NCI-H146 treated with DMSO at 0.1 percent for 48 hours (cell line): ENCODE measurements around the gene ERGIC3.

ENCODE experiments used
- DNase-seq: peaks from one replicate; lab custom pipeline; 2025; ENCODE audit not compliant: unreplicated experiment; lab: John Stamatoyannopoulos, UW

The ERGIC3 gene

GRCh38 chr20:35560541-35560940, 18.7 kb downstream of the ERGIC3 start:
- no peak for DNase-seq

- DNase-seq, result peak; percentile 11
Observed at GRCh38 chr20:35561268-35561667, 19.4 kb downstream of the ERGIC3 start.

- DNase-seq, result no peak
Observed at GRCh38 chr20:35561671-35562070, 19.8 kb downstream of the ERGIC3 start.

GRCh38 chr20:35562541-35563110, 20.7 kb downstream of the ERGIC3 start:
- DNase-seq, result no peak

DNA sequence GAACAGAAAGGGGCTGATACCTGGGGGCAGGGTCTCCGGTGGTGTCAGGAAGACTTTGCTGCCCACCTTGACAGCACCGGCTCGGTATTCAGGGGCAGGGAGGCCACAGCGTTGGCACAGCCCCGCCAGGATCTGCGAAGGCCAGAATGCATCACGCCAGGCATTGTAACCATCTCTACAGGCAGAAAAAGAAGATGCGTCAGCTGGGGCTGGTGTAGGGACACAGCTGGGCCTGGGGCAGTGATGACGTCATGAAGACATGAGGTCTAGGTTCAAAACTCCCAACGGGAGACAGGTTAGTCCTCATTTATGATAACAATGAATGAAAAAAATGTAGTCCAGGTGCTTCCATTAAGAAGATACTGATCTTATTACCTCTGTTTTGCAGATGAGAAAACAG, 22.0 kb downstream of the ERGIC3 start:
- DNase-seq, result no peak

DNA sequence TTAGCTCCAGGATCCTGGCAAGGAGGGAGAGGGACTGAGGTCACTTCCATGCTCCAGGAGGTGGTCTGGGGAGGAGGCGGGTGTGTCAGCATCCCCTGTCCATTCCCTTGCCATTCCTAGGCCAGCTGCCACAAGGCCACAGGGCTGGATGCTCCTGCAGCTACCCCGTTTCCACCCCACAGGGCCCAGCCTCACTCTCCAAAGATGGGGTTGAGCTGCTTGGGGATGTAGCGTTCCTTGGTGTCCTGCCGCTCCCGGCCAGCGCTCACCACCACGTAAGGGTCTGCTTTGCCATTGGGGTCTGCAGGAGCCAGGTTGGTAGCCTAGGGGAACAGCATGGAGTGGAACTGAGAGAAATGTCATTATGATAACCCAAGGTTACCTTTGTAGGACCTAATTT, 23.0 kb downstream of the ERGIC3 start:
- no peak for DNase-seq

DNA sequence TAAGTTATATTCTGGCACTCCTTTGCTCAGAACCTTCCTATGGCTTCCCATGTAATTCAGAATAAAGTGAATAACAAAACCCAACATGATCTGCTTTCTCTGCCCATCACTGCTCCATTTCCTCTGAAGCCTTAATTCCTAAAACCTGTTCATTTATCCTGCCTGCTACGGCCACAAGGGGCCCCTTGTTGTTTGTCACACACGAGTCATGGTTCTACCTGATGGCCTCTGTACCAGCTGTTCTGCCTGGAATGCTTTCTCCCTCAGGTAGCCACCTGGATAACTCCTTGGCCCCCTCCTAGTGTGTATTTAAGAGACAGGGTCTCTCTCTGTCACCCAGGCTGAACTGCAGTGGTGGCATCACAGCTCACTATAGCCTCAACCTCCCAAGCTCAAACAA, 26.8 kb downstream of the ERGIC3 start:
- peak; percentile 44 for DNase-seq

DNA sequence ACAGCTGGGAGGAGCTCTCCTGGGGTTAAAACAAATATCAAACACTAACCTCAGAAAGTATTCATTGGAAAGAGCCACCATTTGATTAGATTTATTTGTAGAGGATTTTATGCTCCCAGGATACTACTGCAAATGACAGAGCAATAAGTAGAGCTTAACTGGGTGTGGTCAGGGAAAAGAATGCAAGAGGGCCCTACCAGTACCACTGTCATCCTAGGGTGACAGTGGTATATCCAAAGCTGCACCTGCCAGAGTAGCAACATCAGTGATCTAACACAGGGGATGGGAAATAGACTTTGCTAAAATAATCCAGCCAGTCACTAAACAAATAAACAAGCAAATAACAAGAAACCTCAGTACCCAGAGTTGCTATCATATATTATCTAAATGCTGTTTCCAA, 29.7 kb downstream of the ERGIC3 start:
- DNase-seq, result no peak

GRCh38 chr20:35572838-35573237, 31.0 kb downstream of the ERGIC3 start:
- DNase-seq, result no peak

DNA sequence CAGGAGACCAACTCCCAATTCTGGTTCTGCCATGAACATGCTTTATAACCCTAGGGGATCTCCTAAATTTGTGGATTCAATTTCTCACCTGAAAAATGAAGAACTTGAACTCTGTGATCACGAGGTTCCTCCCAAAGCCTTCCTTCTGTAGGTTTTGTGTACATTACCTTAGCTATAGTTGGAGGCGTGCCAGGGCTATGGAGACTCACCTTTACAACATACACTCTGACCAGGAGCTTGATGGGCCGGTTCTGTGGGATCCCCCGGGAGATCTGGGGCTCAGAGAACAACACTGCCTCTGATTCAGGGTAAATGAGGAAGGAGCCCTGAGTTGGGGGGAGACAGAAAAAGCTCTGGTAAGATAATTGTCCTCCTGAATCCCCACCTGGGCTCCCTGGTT, 34.1 kb downstream of the ERGIC3 start:
- DNase-seq, result no peak

DNA sequence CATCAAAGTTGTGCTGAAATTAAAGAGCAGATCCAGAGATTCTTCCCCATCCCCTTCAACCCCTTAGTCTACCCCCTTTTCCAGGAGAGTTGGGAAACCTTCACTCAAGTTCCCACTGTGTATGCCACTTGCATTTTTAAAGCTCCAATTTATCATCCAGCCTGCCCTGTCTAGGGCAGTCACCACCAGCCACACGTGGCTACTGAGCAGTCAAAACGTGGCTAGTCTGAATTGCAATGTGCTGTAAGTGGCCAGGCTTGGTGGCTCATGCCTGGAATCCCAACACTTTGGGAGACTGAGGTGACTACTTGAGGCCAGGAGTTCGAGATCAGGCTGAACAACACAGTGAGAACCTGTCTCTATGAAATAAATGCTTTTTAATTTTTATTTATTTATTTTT, 34.9 kb downstream of the ERGIC3 start:
- DNase-seq, result no peak

GRCh38 chr20:35578469-35578868, 36.6 kb downstream of the ERGIC3 start:
- no peak for DNase-seq

DNA sequence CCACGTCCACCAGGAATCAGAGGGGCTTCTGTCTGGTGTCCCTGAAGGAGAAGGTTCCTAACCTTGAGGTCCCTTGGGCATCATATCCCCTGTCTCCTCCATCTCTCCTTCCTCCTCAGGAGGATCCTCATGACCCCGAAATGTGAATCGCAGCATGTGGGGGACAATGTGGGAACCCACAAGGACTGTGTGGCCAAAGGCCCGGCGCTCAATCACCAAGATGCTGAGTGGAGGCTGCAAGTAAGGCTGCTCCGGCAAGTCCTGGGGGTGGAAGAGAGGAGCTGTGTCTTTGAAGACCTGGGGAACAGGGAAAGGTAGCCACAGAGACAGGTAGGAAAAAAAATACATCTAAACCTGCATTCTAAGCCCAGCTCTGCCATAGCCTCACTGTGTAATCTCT, 37.3 kb downstream of the ERGIC3 start:
- no peak for DNase-seq

- DNase-seq, result no peak
Observed at GRCh38 chr20:35582131-35582530, 40.3 kb downstream of the ERGIC3 start.

GRCh38 chr20:35582741-35583404, 41.0 kb downstream of the ERGIC3 start:
- DNase-seq, result no peak

DNA sequence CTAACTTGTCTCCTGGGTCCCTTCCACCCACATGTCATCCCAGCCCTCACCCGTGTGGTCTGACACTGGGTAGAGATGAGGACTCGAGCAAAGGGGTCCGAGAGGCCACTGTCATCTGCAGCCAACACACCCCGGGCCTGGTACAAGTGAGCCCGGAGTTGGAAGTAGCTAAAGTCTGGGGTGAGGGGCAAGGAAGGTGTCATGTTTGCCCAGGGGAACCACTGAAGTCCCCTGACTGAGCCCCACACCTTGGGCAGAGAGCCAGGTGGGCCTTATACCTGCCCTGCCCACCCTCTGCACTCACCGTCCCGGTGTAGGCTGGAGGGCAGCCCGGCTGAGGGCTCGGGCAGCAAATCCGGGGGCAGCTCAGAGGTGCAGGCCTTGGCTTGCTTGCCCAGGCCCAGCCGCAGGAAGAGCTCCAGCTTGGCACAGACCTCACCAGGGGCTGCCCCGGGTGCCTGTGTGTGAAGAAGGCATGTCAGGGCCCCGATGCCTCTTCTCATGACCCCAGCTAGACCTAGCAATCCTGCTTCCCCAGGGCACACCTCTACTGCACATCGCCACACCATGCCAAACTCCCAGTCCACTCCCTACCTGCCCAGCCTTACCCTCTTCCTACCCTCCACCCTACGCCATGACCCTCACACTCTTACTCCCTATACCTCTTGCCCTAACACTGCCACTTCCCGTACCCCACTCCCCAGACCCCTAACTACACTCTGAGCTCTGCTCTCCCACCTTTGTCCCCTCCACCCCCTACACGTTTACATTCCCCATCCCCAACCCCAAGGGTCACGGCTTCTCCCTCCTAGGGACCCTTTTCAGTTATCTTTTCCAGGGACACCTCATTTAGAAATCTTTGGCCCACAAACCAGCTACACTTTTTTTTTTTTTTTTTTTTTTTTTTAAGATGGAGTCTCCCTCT, 42.0 kb downstream of the ERGIC3 start:
- no peak for DNase-seq

- no peak for DNase-seq
Observed at GRCh38 chr20:35586751-35587425, 45.0 kb downstream of the ERGIC3 start.

- no peak for DNase-seq
Observed at GRCh38 chr20:35587436-35587835, 45.6 kb downstream of the ERGIC3 start.

DNA sequence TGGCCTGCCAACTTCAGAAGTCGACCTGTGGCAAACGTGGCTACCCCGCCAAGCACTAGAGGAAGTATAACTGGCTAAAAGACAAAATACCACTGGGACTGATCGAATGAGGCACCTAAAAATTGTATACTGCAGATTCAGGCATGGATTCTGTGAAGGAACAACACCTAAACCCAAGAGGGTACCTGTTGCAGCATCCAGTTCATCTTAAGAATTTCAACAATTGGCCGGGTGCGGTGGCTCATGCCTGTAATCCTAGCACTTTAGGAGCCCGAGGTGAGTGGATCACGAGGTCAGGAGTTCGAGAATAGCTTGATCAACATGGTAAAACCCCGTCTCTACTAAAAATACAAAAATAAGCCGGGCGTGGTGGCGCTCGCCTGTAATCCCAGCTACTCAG, 46.5 kb downstream of the ERGIC3 start:
- no peak for DNase-seq

DNA sequence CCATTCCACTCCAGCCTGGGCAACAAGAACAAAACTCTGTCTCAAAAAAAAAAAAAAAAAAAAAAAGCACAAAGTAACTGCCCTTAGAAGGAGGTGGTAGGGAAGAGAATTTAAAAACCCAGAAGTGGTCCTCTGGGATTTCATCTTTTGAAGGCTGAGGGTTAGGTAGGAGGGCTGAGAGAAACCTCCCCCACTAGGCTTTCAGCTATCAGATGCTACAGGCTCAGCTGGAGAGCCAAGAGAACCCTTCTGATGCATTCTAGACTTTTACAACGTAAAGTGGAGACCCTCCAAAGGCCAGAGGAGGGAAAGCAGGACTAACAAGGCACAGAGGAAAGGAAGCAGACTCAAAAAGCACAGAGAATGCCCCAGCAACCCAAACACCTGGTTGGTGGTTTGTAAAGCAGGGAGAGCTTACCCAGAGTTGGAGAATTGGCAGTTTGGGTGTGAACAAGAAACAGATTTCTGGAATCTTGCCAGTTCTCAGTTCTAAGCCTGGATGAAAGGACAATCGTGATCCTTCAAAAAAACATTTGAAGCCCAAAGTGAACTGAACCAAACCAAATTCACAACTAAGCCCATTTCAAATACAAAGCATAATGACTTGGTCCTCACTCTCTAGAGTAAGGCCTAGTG, 50.6 kb downstream of the ERGIC3 start:
- no peak for DNase-seq

- no peak for DNase-seq
Observed at GRCh38 chr20:35595456-35595855, 53.6 kb downstream of the ERGIC3 start.
